G401 (cell line): Measurements from ENCODE around the gene PPFIA2. TPM values are rescaled to one million over a fixed set of nuclear protein-coding genes. Genes with fewer than 3 reads are reported as not detected.
"Not testable (repeated sequence)": the region's sequence is repeated elsewhere in the genome, so short reads cannot be mapped to it uniquely, and the experiment has no call there.

Experiments
- DNase-seq: peaks from one replicate; pipeline ENCODE4 v3.0.0-alpha.2; 2015; ENCODE audit warnings: low spot score
- in situ Hi-C: cut with HindIII; loops from 2 replicates; pipeline ENCODE4 v1.10.0; 2016; ENCODE audit warnings: low sequenced_read_pairs, mixed read lengths
- total RNA-seq: library from RNA; depleted of rRNA; stranded (reverse); fragments of >200 nt; shearing (Covaris generic); gene quantifications from 2 replicates; pipeline ENCODE4 v1.2.3, GENCODE V29; 2014

Gene PPFIA2
- total RNA-seq, 1 experiment from 2014 or later = not detected

GRCh38 chr12:81253360-81253759 is 505.8 kb downstream of the PPFIA2 start:
- DNase-seq = no peak
- in situ Hi-C loops = no loop called here

GRCh38 chr12:81252228-81252627 is 506.9 kb downstream of the PPFIA2 start:
- in situ Hi-C loops = no loop called here
- DNase-seq = no peak

GRCh38 chr12:81249976-81250375 is 509.2 kb downstream of the PPFIA2 start:
- no peak for DNase-seq
- in situ Hi-C loops = no loop called here

GRCh38 chr12:81245907-81246570 is 513.1 kb downstream of the PPFIA2 start:
- in situ Hi-C loops = no loop called here
- DNase-seq = no peak

GRCh38 chr12:81245458-81245857 is 513.7 kb downstream of the PPFIA2 start:
- DNase-seq = no peak
- in situ Hi-C loops = no loop called here

- in situ Hi-C loops = no loop called here
- DNase-seq = no peak
These were observed 527.4 kb downstream of the PPFIA2 start for GRCh38 chr12:81231574-81232368.

GRCh38 chr12:81229759-81230158 is 529.4 kb downstream of the PPFIA2 start:
- no peak for DNase-seq
- in situ Hi-C loops = no loop called here

- in situ Hi-C loops = no loop called here
- no peak for DNase-seq
These were observed 534.5 kb downstream of the PPFIA2 start for GRCh38 chr12:81224626-81225025.

- in situ Hi-C loops = no loop called here
- no peak for DNase-seq
These were observed 536.1 kb downstream of the PPFIA2 start for GRCh38 chr12:81222846-81223592.

GRCh38 chr12:81221681-81222080 is 537.5 kb downstream of the PPFIA2 start:
- in situ Hi-C loops = no loop called here
- no peak for DNase-seq

- DNase-seq = no peak
- in situ Hi-C loops = no loop called here
These were observed 542.4 kb downstream of the PPFIA2 start for GRCh38 chr12:81216739-81217138.

GRCh38 chr12:81212996-81213696 is 546.0 kb downstream of the PPFIA2 start:
- DNase-seq = no peak
- in situ Hi-C loops = no loop called here

- no peak for DNase-seq
- in situ Hi-C loops = no loop called here
These were observed 547.8 kb downstream of the PPFIA2 start for GRCh38 chr12:81211306-81211705.

- in situ Hi-C loops, DNase-seq: not testable (repeated sequence)
These were observed 549.4 kb downstream of the PPFIA2 start for GRCh38 chr12:81209772-81210225.

- DNase-seq = no peak
- in situ Hi-C loops = no loop called here
These were observed 550.1 kb downstream of the PPFIA2 start for GRCh38 chr12:81209012-81209411.

- DNase-seq = no peak
- in situ Hi-C loops = no loop called here
These were observed 550.8 kb downstream of the PPFIA2 start for GRCh38 chr12:81208187-81208911.
